Measurements from ENCODE around the gene CS. TPM values are rescaled to one million over a fixed set of nuclear protein-coding genes. Genes with fewer than 3 reads are reported as not detected.

Gene CS
- 106 and 130 TPM in 2 replicates for total RNA-seq

DNA sequence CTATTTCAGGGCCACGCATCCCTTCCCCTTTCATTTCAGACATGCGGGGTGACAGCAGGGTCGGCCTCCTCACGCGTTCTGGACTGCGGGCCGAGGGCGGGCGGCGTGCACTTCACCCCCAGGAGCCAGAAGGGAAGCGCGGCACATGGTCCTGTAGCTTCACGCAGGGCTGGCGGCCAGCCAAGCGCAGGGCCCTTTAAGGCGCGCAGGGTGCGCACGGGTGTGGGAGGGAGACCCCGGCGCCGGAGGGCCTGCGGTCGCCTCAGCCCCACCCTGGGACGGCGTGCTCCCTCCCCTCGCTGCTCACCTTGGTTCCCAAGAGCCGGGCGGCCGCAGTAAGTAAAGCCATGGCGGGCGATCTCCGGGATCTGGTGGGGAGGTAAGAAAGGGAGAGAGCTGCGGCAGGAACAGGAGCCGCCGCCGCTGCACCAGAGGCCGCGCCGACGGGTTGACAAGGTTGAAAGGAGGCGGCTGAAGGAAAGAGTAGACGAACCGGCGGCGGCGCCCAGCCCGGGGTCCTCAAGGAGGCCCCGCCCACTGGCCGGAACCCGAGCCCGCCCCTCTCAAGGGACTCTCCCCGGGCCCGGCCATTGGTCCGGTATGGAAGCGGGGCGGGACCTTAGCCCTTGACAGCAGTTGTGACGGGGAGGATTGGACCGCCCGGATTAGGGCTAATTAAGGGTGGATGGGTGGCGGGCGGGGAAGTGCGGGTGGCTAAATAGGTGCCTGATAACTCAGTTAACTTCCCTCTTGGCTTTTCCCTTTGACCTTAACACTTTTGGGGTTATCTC lies at the start of gene CS:
TSS of gene CS (minus strand) at position 478 of the 791 bp plus-strand sequence. CDS start at position 349, 129 bp downstream.

DNA sequence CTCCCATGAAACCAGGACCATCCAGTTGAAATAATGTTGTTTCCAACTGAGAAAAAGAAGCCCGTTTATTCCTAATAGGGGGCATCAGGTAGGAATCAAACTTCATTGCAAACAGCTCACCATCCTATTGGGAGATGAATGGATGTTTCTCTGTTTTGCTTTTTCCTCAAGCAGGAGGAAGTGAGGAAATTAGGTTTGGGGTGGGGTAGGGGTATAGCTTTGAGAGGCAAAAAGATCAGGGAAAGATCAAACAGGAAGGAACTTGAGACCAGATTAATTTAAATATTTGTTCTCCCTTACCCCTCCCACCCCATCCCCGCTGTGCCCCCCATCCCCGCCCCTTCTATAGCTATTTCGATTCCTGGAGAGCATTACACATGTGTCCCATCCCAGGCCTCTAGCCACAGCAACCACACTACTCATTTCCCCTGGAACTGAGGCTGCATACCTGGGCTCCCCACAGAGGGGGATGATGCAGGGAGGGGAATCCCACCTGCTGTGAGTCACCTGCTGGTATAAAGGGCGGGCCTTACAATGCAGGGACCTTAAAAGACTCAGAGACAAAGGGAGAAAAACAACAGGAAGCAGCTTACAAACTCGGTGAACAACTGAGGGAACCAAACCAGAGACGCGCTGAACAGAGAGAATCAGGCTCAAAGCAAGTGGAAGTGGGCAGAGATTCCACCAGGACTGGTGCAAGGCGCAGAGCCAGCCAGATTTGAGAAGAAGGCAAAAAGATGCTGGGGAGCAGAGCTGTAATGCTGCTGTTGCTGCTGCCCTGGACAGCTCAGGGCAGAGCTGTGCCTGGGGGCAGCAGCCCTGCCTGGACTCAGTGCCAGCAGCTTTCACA lies 38.4 kb upstream of the CS start, which contains the start of gene IL23A:
TSS of gene IL23A (plus strand) at position 577 of the 850 bp plus-strand sequence. CDS start at position 738, 161 bp downstream.

GRCh38 chr12:56333679-56334489 lies 33.8 kb upstream of the CS start, which contains the start of gene PAN2:
Gene PAN2 (minus strand): TSS chr12:56334000. CDS start chr12:56333094, 906 bp downstream.

DNA sequence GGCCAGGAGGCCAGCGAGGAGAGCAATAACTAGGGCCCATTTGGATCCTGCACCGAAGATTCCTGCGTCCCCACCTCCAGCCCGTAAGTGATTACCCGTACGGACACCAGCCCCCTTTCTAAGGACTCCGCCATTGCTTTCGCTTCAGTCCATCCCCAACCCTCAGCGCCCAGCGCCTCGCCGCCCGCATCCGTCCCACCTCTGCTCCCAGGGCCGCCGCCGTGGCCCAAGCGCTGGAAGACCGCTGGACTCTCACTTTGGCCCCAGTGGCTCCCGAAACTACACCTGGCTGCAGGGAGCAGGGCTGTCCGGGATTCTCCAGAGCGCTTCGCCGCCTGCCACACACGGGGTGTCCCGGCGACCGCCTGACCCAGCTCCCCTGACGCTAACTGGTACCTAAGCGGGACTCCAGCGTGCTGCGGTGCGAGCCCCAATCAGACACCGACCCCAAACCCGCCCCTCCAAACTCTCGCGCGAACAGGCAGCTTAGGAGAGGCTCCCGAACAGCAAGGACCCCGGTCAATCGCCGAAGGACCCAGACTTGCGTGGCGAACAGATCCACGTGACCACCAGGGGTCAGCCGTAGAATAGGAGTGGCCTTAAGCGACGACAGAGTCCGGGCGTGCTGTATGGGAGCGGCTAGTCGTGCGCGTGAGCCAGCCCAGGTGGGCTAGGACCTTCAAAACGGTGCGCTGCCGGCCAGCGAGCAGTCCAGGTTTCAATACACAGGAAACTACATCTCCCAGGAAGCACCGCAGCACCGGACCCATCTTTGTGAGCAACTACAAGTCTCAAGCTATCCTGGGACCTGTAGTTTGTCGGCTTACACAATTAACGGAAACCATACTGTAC lies 15.7 kb upstream of the CS start, which contains the start of gene CNPY2:
TSS of gene CNPY2 (minus strand) at position 367 of the 852 bp plus-strand sequence. CDS start 771 bp downstream, outside the sequence.

DNA sequence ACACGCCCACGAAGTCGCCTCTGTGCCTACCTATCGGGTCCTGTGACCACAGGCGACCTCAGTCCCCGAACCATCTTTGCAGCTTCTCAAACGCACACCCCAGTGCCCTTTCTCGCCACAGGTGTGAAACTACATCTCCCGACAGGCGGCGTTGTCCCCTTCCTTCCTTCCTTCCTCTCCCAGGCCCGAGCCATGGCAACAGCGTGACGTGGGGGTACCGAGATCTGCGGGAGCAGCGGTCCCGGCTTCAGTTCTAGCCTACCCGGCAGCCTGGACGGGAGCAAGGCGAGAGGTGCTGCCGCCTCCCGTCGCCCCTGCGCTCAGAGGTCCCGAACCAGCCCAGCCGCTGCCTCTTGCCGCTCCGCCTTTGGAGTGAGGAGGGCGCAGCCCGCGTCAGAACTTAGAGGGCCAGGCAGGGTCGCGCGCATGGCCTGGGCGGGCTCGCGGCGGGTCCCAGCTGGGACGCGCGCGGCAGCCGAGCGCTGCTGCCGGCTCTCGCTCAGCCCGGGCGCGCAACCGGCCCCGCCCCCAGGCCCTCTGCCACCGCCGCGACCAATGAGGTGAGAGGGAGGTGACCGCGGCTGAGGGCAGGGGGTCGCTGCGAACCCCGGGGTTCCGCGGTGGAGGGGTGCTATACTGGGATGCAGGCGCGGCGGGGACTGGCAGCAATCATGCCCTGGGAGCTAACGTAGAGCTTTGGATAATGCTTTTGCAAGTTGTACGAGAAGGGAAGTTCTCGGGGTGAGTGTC lies 33.3 kb downstream of the CS start, which contains the start of gene COQ10A:
TSS of gene COQ10A (plus strand) at position 250 of the 750 bp plus-strand sequence. CDS start at position 427, 177 bp downstream.

GRCh38 chr12:56258068-56258819 lies 41.9 kb downstream of the CS start, which contains the start of gene ANKRD52:
Gene ANKRD52 (minus strand): TSS chr12:56258384. CDS start chr12:56258269, 115 bp downstream.

GRCh38 chr12:56229916-56230431 lies 70.2 kb downstream of the CS start, which contains the start of gene SLC39A5:
Gene SLC39A5 (plus strand): TSS chr12:56230051. CDS start chr12:56231275, 1,224 bp downstream.

GRCh38 chr12:56224102-56224701 lies 75.9 kb downstream of the CS start, which contains the start of gene NABP2:
Gene NABP2 (plus strand): TSS chr12:56224342. CDS start chr12:56224857, 515 bp downstream.

DNA sequence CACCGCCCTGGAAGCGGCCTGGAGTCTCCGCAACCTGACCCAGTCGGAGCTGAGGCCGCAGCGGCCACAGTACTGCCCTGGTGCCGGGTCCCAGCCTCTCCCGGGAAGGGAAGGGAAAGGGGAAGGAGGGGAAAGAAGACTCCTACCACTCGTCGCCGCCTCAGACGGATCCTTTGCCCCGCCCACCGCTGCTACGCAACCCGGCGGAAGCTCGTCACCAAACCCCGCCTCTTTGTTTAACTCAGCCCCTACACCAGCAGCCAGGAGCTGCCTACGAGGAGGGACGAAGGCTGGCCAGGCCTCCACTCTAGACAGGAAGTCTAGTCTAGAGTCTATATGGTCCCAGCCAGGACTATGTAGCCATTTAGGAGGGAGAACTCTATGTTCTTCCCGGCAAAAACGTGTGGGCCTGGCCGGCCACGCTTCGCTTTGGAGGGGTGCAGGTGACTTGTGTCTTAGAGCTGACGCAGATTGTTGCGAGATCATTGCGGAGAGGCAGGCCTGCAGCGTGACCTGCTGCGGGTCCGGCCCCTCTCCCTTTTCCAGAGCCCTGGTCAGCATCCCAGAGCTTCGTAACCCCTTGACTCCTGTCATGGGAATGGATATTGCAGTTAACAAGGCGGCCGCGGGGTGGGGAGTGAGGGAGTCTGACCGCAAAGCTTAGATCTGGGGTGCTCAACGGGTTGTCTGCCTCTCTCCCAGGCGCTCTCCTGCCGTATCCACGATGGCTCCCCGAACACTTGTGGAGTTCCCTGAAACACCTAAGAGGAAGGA lies 78.2 kb downstream of the CS start, which contains the start of gene RNF41:
TSS of gene RNF41 (minus strand) at position 166 of the 774 bp plus-strand sequence. CDS start 7,875 bp downstream, outside the sequence.

Other genes starting within 250 kb of the CS start
- gene ERBB3, start 220.2 kb downstream of the CS start, total RNA-seq, result 6.2 and 14.0 TPM in 2 replicates
- 183 and 356 TPM in 2 replicates for gene PA2G4, start 195.8 kb downstream of the CS start, total RNA-seq
- 4,093 and 5,143 TPM in 2 replicates for gene RPL41, start 183.7 kb downstream of the CS start, total RNA-seq
- 0.62 and 3.8 TPM in 2 replicates for gene ZC3H10, start 182.1 kb downstream of the CS start, total RNA-seq
- gene ESYT1, start 172.1 kb downstream of the CS start, total RNA-seq, result 176 and 198 TPM in 2 replicates
- gene MYL6B, start 147.7 kb downstream of the CS start, total RNA-seq, result 41.4 and 72.2 TPM in 2 replicates
- gene MYL6, start 142.0 kb downstream of the CS start, total RNA-seq, result 1,992 and 2,124 TPM in 2 replicates
- 18.7 and 24.4 TPM in 2 replicates for gene SMARCC2, start 110.8 kb downstream of the CS start, total RNA-seq
- gene RNF41, start 78.4 kb downstream of the CS start, total RNA-seq, result 37.4 and 58.7 TPM in 2 replicates
- 33.0 and 54.3 TPM in 2 replicates for gene NABP2, start 76.0 kb downstream of the CS start, total RNA-seq
- gene SLC39A5, start 70.3 kb downstream of the CS start, total RNA-seq, result not detected in 2 replicates
- gene ANKRD52, start 41.9 kb downstream of the CS start, total RNA-seq, result 11.9 and 14.2 TPM in 2 replicates
- gene COQ10A, start 33.4 kb downstream of the CS start, total RNA-seq, result 4.8 TPM in 2 replicates
- gene CNPY2, start 15.7 kb upstream of the CS start, total RNA-seq, result 85.5 and 113 TPM in 2 replicates
- 9.7 and 17.5 TPM in 2 replicates for gene PAN2, start 33.7 kb upstream of the CS start, total RNA-seq
- 2.7 and 5.5 TPM in 2 replicates for gene IL23A, start 38.6 kb upstream of the CS start, total RNA-seq
- 40.0 and 64.2 TPM in 2 replicates for gene STAT2, start 59.8 kb upstream of the CS start, total RNA-seq
- not detected in 2 replicates for gene APOF, start 62.5 kb upstream of the CS start, total RNA-seq
- 9.2 and 23.6 TPM in 2 replicates for gene TIMELESS, start 149.1 kb upstream of the CS start, total RNA-seq
- not detected in 2 replicates for gene MIP, start 154.3 kb upstream of the CS start, total RNA-seq
- 1.1 and 1.7 TPM in 2 replicates for gene SPRYD4, start 168.2 kb upstream of the CS start, total RNA-seq
- 0.86 and 2.1 TPM in 2 replicates for gene GLS2, start 187.8 kb upstream of the CS start, total RNA-seq
- 16.9 and 18.7 TPM in 2 replicates for gene RBMS2, start 221.5 kb upstream of the CS start, total RNA-seq

Data from hair follicular keratinocyte (primary cell).